PC-9 (cell line): ENCODE data around the gene ATP1B3.

Experiments
- CTCF ChIP-seq: fragments of 200-600 bp; sonication (generic); conservative IDR thresholded peaks from 2 replicates; pipeline ENCODE4 v1.6.1; 2017; ENCODE audit warnings: mixed run types, antibody characterized with exemption, mild to moderate bottlenecking, moderate library complexity
- EZH2 ChIP-seq: fragments of 200-600 bp; sonication (generic); IDR thresholded peaks from 2 replicates; pipeline ENCODE4 v1.8.0; 2017; ENCODE audit warnings: antibody characterized with exemption, low read depth

GRCh38 chr3:141876891-141877621 is 613 bp downstream of the ATP1B3 start:
- no peak for TF ChIP-seq EZH2
- TF ChIP-seq CTCF: no peak
